Measurements from ENCODE around the gene SIGLEC9.
"Not testable (repeated sequence)": the region's sequence is repeated elsewhere in the genome, so short reads cannot be mapped to it uniquely, and the experiment has no call there.

SIGLEC9 gene

GRCh38 chr19:51138549-51138979 is 13.9 kb downstream of the SIGLEC9 start:
- Histone ChIP-seq H3K4me1 (ENCODE audit: insufficient read depth, low read length) (peaks cover 4% of the 10 kb centered on the region; the same call in 1 of the 2 replicates), H3K9ac (ENCODE audit: low read depth, low read length) (no peak overlapping the region)

GRCh38 chr19:51139299-51140014 is 14.8 kb downstream of the SIGLEC9 start:
- Histone ChIP-seq H3K9me3 (ENCODE audit: control insufficient read depth, insufficient read depth, low read length) (no peaks in the 10 kb centered on the region), H3K9ac (ENCODE audit: low read depth, low read length) (no peak overlapping the region), H3K4me1 (ENCODE audit: insufficient read depth, low read length) (peaks cover 4% of the 10 kb centered on the region; the same call in 1 of the 2 replicates), H3K36me3 (ENCODE audit: insufficient read depth, low read length) (no peaks in the 10 kb centered on the region)

More at GRCh38 chr19:51138549-51138979, 13.9 kb downstream of the SIGLEC9 start:
- Histone ChIP-seq H3K36me3 (ENCODE audit: insufficient read depth, low read length) (no peaks in the 10 kb centered on the region), H3K9me3 (ENCODE audit: control insufficient read depth, insufficient read depth, low read length) (no peaks in the 10 kb centered on the region)

- Histone ChIP-seq H3K4me1 (ENCODE audit: insufficient read depth, low read length) (peaks cover 4% of the 10 kb centered on the region; the same call in 1 of the 2 replicates), H3K36me3 (ENCODE audit: insufficient read depth, low read length) (no peaks in the 10 kb centered on the region), H3K9me3 (ENCODE audit: control insufficient read depth, insufficient read depth, low read length) (no peaks in the 10 kb centered on the region), H3K9ac (ENCODE audit: low read depth, low read length) (no peak overlapping the region)
These were observed 15.7 kb downstream of the SIGLEC9 start for GRCh38 chr19:51140441-51140840.

- Histone ChIP-seq H3K36me3 (ENCODE audit: insufficient read depth, low read length) (no peaks in the 10 kb centered on the region), H3K9ac (ENCODE audit: low read depth, low read length) (no peak overlapping the region), H3K9me3 (ENCODE audit: control insufficient read depth, insufficient read depth, low read length) (no peaks in the 10 kb centered on the region), H3K4me1 (ENCODE audit: insufficient read depth, low read length) (peaks cover 4% of the 10 kb centered on the region; the same call in 1 of the 2 replicates)
These were observed 16.5 kb downstream of the SIGLEC9 start for GRCh38 chr19:51141181-51141580.

GRCh38 chr19:51142119-51142518 is 17.4 kb downstream of the SIGLEC9 start, which contains the start of gene SIGLEC7:
TSS of gene SIGLEC7 (plus strand) at chr19:51142301. CDS start at chr19:51142370, 69 bp downstream.
- Histone ChIP-seq H3K36me3 (ENCODE audit: insufficient read depth, low read length) (no peaks in the 10 kb centered on the region), H3K9ac (ENCODE audit: low read depth, low read length) (no peak within 1 kb of the TSS), H3K9me3 (ENCODE audit: control insufficient read depth, insufficient read depth, low read length) (no peaks in the 10 kb centered on the region), H3K4me1 (ENCODE audit: insufficient read depth, low read length) (peaks cover 4% of the 10 kb centered on the region; the same call in 1 of the 2 replicates)

GRCh38 chr19:51142809-51143475 is 18.2 kb downstream of the SIGLEC9 start:
- H3K4me1 ChIP-seq (ENCODE audit: insufficient read depth, low read length); H3K9ac ChIP-seq (ENCODE audit: low read depth, low read length); H3K9me3 ChIP-seq (ENCODE audit: control insufficient read depth, insufficient read depth, low read length); H3K36me3 ChIP-seq (ENCODE audit: insufficient read depth, low read length): not testable (repeated sequence)

GRCh38 chr19:51143486-51143885 is 18.8 kb downstream of the SIGLEC9 start:
- H3K36me3 ChIP-seq (ENCODE audit: insufficient read depth, low read length), result no peaks in the 10 kb centered on the region
- H3K9ac ChIP-seq (ENCODE audit: low read depth, low read length), result no peak overlapping the region
- no peaks in the 10 kb centered on the region for H3K9me3 ChIP-seq (ENCODE audit: control insufficient read depth, insufficient read depth, low read length)
- peaks cover 4% of the 10 kb centered on the region; the same call in 1 of the 2 replicates for H3K4me1 ChIP-seq (ENCODE audit: insufficient read depth, low read length)

- Histone ChIP-seq H3K9ac (ENCODE audit: low read depth, low read length) (no peak overlapping the region), H3K36me3 (ENCODE audit: insufficient read depth, low read length) (no peaks in the 10 kb centered on the region), H3K9me3 (ENCODE audit: control insufficient read depth, insufficient read depth, low read length) (no peaks in the 10 kb centered on the region), H3K4me1 (ENCODE audit: insufficient read depth, low read length) (peaks cover 4% of the 10 kb centered on the region; the same call in 1 of the 2 replicates)
These were observed 19.9 kb downstream of the SIGLEC9 start for GRCh38 chr19:51144482-51145045.

- Histone ChIP-seq H3K4me1 (ENCODE audit: insufficient read depth, low read length) (peaks cover under 1% of the 10 kb centered on the region; the same call in 1 of the 2 replicates), H3K36me3 (ENCODE audit: insufficient read depth, low read length) (no peaks in the 10 kb centered on the region), H3K9ac (ENCODE audit: low read depth, low read length) (no peak overlapping the region), H3K9me3 (ENCODE audit: control insufficient read depth, insufficient read depth, low read length) (no peaks in the 10 kb centered on the region)
These were observed 21.3 kb downstream of the SIGLEC9 start for GRCh38 chr19:51145916-51146493.

GRCh38 chr19:51146751-51147150 is 22.0 kb downstream of the SIGLEC9 start:
- H3K36me3 ChIP-seq (ENCODE audit: insufficient read depth, low read length), result no peaks in the 10 kb centered on the region
- no peaks in the 10 kb centered on the region for H3K4me1 ChIP-seq (ENCODE audit: insufficient read depth, low read length)
- H3K9me3 ChIP-seq (ENCODE audit: control insufficient read depth, insufficient read depth, low read length), result no peaks in the 10 kb centered on the region
- no peak overlapping the region for H3K9ac ChIP-seq (ENCODE audit: low read depth, low read length)

GRCh38 chr19:51147663-51148062 is 23.0 kb downstream of the SIGLEC9 start:
- Histone ChIP-seq H3K9me3 (ENCODE audit: control insufficient read depth, insufficient read depth, low read length) (no peaks in the 10 kb centered on the region), H3K9ac (ENCODE audit: low read depth, low read length) (no peak overlapping the region), H3K36me3 (ENCODE audit: insufficient read depth, low read length) (no peaks in the 10 kb centered on the region), H3K4me1 (ENCODE audit: insufficient read depth, low read length) (no peaks in the 10 kb centered on the region)

GRCh38 chr19:51148580-51148979 is 23.9 kb downstream of the SIGLEC9 start:
- Histone ChIP-seq H3K4me1 (ENCODE audit: insufficient read depth, low read length) (no peaks in the 10 kb centered on the region), H3K36me3 (ENCODE audit: insufficient read depth, low read length) (no peaks in the 10 kb centered on the region), H3K9me3 (ENCODE audit: control insufficient read depth, insufficient read depth, low read length) (no peaks in the 10 kb centered on the region), H3K9ac (ENCODE audit: low read depth, low read length) (no peak overlapping the region)

- Histone ChIP-seq H3K36me3 (ENCODE audit: insufficient read depth, low read length) (no peaks in the 10 kb centered on the region), H3K9me3 (ENCODE audit: control insufficient read depth, insufficient read depth, low read length) (no peaks in the 10 kb centered on the region), H3K4me1 (ENCODE audit: insufficient read depth, low read length) (no peaks in the 10 kb centered on the region), H3K9ac (ENCODE audit: low read depth, low read length) (no peak overlapping the region)
These were observed 25.9 kb downstream of the SIGLEC9 start for GRCh38 chr19:51150627-51151026.

GRCh38 chr19:51156710-51157109 is 32.0 kb downstream of the SIGLEC9 start:
- Histone ChIP-seq H3K36me3 (ENCODE audit: insufficient read depth, low read length) (no peaks in the 10 kb centered on the region), H3K9ac (ENCODE audit: low read depth, low read length) (no peak overlapping the region), H3K4me1 (ENCODE audit: insufficient read depth, low read length) (no peaks in the 10 kb centered on the region), H3K9me3 (ENCODE audit: control insufficient read depth, insufficient read depth, low read length) (no peaks in the 10 kb centered on the region)

Data from ES-I3 (cell line).